Fibroblast of lung (primary cell): Measurements from ENCODE around the gene ZNF41. TPM values are rescaled to one million over a fixed set of nuclear protein-coding genes. Genes with fewer than 3 reads are reported as not detected.

Source experiments
- DNase-seq, 2 donors: peaks; one replicate each; pipeline versions ENCODE4 v3.0.0 to v3.0.0-alpha.2; 2010; ENCODE audit warnings: low read depth in 2 of 2
- H2AFZ ChIP-seq: 2 replicates; pipeline ENCODE4 v1.5.1; 2012; ENCODE audit warnings: low read length, control low read depth, inconsistent platforms
- H3K27ac ChIP-seq: 2 replicates; pipeline ENCODE4 v1.5.1; 2011; ENCODE audit warnings: low read length, control low read depth; ENCODE audit not compliant: insufficient read depth
- H3K27me3 ChIP-seq: 2 replicates; pipeline ENCODE4 v1.5.1; 2011; ENCODE audit warnings: mild to moderate bottlenecking, low read length; ENCODE audit not compliant: control insufficient read depth, insufficient read depth
- H3K36me3 ChIP-seq: 2 replicates; pipeline ENCODE4 v1.5.1; 2011; ENCODE audit warnings: low read length; ENCODE audit not compliant: control insufficient read depth, insufficient read depth
- H3K4me1 ChIP-seq: 2 replicates; pipeline ENCODE4 v1.5.1; 2011; ENCODE audit warnings: low read length; ENCODE audit not compliant: control insufficient read depth, insufficient read depth; ENCODE audit errors: extremely low read depth
- H3K4me2 ChIP-seq: 2 replicates; pipeline ENCODE4 v1.5.1; 2011; ENCODE audit warnings: low read length, control low read depth; ENCODE audit not compliant: insufficient read depth; ENCODE audit errors: extremely low read depth
- H3K4me3 ChIP-seq, 4 experiments: fragments of 200-600 bp in 1 of 4; sonication (generic) in 1 of 4; replicated peaks in 1 of 4; 2 replicates each; pipeline ENCODE4 v1.5.1; 2011 to 2016; ENCODE audit warnings: low read length in 4 of 4, low read depth in 3 of 4, mild to moderate bottlenecking in 3 of 4, control low read depth in 2 of 4, inconsistent platforms in 1 of 4, mixed read lengths in 1 of 4; ENCODE audit not compliant: insufficient read depth in 1 of 4; ENCODE audit errors: control extremely low read depth in 1 of 4
- H3K79me2 ChIP-seq: 2 replicates; pipeline ENCODE4 v1.5.1; 2012; ENCODE audit warnings: mild to moderate bottlenecking, low read length, inconsistent platforms; ENCODE audit not compliant: control insufficient read depth, insufficient read depth
- H3K9ac ChIP-seq: 2 replicates; pipeline ENCODE4 v1.5.1; 2011; ENCODE audit warnings: mild to moderate bottlenecking, low read length, control low read depth; ENCODE audit not compliant: insufficient read depth
- H3K9me3 ChIP-seq: 2 replicates; pipeline ENCODE4 v1.5.1; 2012; ENCODE audit warnings: low read depth, low read length; ENCODE audit not compliant: control insufficient read depth, insufficient read depth
- H4K20me1 ChIP-seq: 2 replicates; pipeline ENCODE4 v1.5.1; 2011; ENCODE audit warnings: low read length; ENCODE audit not compliant: control insufficient read depth, insufficient read depth; ENCODE audit errors: extremely low read depth
- CTCF ChIP-seq, 2 donors: IDR thresholded peaks in 1 of 2; conservative IDR thresholded peaks in 1 of 2; 1 replicate in 1 of 2; 2 replicates in 1 of 2; pipeline ENCODE4 v1.5.1; 2011 to 2012; ENCODE audit warnings: low read length in 2 of 2, control low read depth in 1 of 2, inconsistent platforms in 1 of 2, low read depth in 1 of 2, mild to moderate bottlenecking in 1 of 2
- EZH2 ChIP-seq: IDR thresholded peaks from 2 replicates; pipeline ENCODE4 v1.5.1; 2012; ENCODE audit warnings: low read length, control low read depth, mild to moderate bottlenecking; ENCODE audit errors: missing control alignments
- polyA plus RNA-seq, 2 donors: library from polyadenylated mRNA; depleted of rRNA in 1 of 2; stranded (reverse) in 1 of 2; unstranded in 1 of 2; fragments of >200 nt; gene quantifications; 2 replicates each; pipeline ENCODE4 v1.2.1, GENCODE V29; 2011 to 2012; ENCODE audit warnings: missing spikeins in 1 of 2
- total RNA-seq: library from RNA; depleted of rRNA; stranded (reverse); fragments of >200 nt; gene quantifications from 2 replicates; pipeline ENCODE4 v1.2.1, GENCODE V29; 2014

ZNF41 gene
- total and polyA plus RNA-seq, 2 donors (not counting 1 experiment from before 2014, with no cell fraction given): 5.3 to 6.6 TPM

- Histone ChIP-seq H3K4me3 (no peak overlapping the region), H3K79me2 (no peaks in the 10 kb centered on the region), H3K27ac (no peak overlapping the region), H3K4me2 (no peak overlapping the region), H3K9me3 (no peaks in the 10 kb centered on the region), H3K27me3 (no peaks in the 10 kb centered on the region), H3K36me3 (no peaks in the 10 kb centered on the region), H2AFZ (no peak overlapping the region), H3K9ac (no peak overlapping the region), H4K20me1 (no peaks in the 10 kb centered on the region), H3K4me1 (peaks cover 7% of the 10 kb centered on the region)
- DNase-seq: peak; percentile 59 to 74
- no peak for TF ChIP-seq EZH2
- no peak for TF ChIP-seq CTCF (conservative IDR thresholded peaks at IDR 0.05 in 1 of 2, IDR thresholded peaks at IDR 0.05 in 1 of 2; ENCODE audit: low read depth in 1 of 2, low read length in 2 of 2)
Observed at GRCh38 chrX:47502316-47503125, 19.5 kb upstream of the ZNF41 start.

GRCh38 chrX:47501226-47502074, 18.4 kb upstream of the ZNF41 start:
- no peaks in the 10 kb centered on the region for H3K27me3 ChIP-seq
- H3K4me1 ChIP-seq: peaks cover 7% of the 10 kb centered on the region
- peak; percentile 67 to 72 for DNase-seq
- no peaks in the 10 kb centered on the region for H3K36me3 ChIP-seq
- no peak overlapping the region for H3K4me3 ChIP-seq
- H3K27ac ChIP-seq: no peak overlapping the region
- H4K20me1 ChIP-seq: no peaks in the 10 kb centered on the region
- no peaks in the 10 kb centered on the region for H3K79me2 ChIP-seq
- H3K4me2 ChIP-seq: peak overlapping the region; percentile 32
- no peak overlapping the region for H2AFZ ChIP-seq
- H3K9ac ChIP-seq: no peak overlapping the region
- H3K9me3 ChIP-seq: no peaks in the 10 kb centered on the region
- no peak for TF ChIP-seq EZH2
- no peak for TF ChIP-seq CTCF (conservative IDR thresholded peaks at IDR 0.05 in 1 of 2, IDR thresholded peaks at IDR 0.05 in 1 of 2; ENCODE audit: low read depth in 1 of 2, low read length in 2 of 2)

- Histone ChIP-seq H3K36me3 (no peaks in the 10 kb centered on the region), H3K9me3 (no peaks in the 10 kb centered on the region), H3K4me3 (no peak overlapping the region), H3K9ac (no peak overlapping the region), H3K27me3 (no peaks in the 10 kb centered on the region), H2AFZ (no peak overlapping the region), H3K4me1 (peaks cover 7% of the 10 kb centered on the region), H3K79me2 (no peaks in the 10 kb centered on the region), H3K4me2 (no peak overlapping the region), H3K27ac (no peak overlapping the region), H4K20me1 (no peaks in the 10 kb centered on the region)
- DNase-seq: no peak
- TF ChIP-seq EZH2 (no peak), CTCF (conservative IDR thresholded peaks at IDR 0.05 in 1 of 2, IDR thresholded peaks at IDR 0.05 in 1 of 2; ENCODE audit: low read depth in 1 of 2, low read length in 2 of 2) (no peak)
Observed at GRCh38 chrX:47500554-47500953, 17.5 kb upstream of the ZNF41 start.
